PC-9 (cell line): ENCODE results near the gene TRAPPC8. TPM values are rescaled to one million over a fixed set of nuclear protein-coding genes. Genes with fewer than 3 reads are reported as not detected.
"Not testable (repeated sequence)": the region's sequence is repeated elsewhere in the genome, so short reads cannot be mapped to it uniquely, and the experiment has no call there.

Experiments
- BruUV-seq: library from RNA; stranded (reverse); fragments of 400-500 nt; replicated peaks from 2 replicates; lab custom pipeline; 2021; lab: Mats Ljungman, UMichigan
- CTCF ChIA-PET: fragments of 300-600 bp; sonication (Branson Sonifier 250); formaldehyde crosslinking; loops from one replicate; lab custom pipeline; 2022; ENCODE audit warnings: antibody characterized with exemption; lab: Charles Lee
- POLR2A ChIA-PET: fragments of 300-600 bp; sonication (Branson Sonifier 250); formaldehyde crosslinking; loops from one replicate; lab custom pipeline; 2022; ENCODE audit warnings: antibody characterized with exemption; ENCODE audit not compliant: unreplicated experiment; lab: Charles Lee
- DNase-seq, 2 experiments: peaks; one replicate each; pipeline versions ENCODE4 v3.0.0 to v3.0.0-alpha.2; 2015 to 2022; ENCODE audit warnings: mixed read lengths in 1 of 2
- H2AFZ ChIP-seq: fragments of 200-600 bp; sonication (generic); 2 replicates; pipeline ENCODE4 v1.8.1; 2017; ENCODE audit warnings: antibody characterized with exemption
- H3F3A ChIP-seq: fragments of 200-600 bp; sonication (generic); 2 replicates; pipeline ENCODE4 v1.8.1; 2017; ENCODE audit warnings: antibody characterized with exemption, mild to moderate bottlenecking, low read depth; ENCODE audit not compliant: insufficient read depth
- H3K27ac ChIP-seq: fragments of 200-600 bp; sonication (generic); 2 replicates; pipeline ENCODE4 v1.6.1; 2016; ENCODE audit warnings: mixed run types
- H3K27me3 ChIP-seq: fragments of 200-600 bp; sonication (generic); 2 replicates; pipeline ENCODE4 v1.6.1; 2016; ENCODE audit warnings: low read depth, mixed run types; ENCODE audit not compliant: insufficient read depth
- H3K36me3 ChIP-seq: fragments of 200-600 bp; sonication (generic); 2 replicates; pipeline ENCODE4 v1.6.1; 2016; ENCODE audit warnings: low read depth, mixed run types
- H3K4me1 ChIP-seq: fragments of 200-600 bp; sonication (generic); replicated peaks from 2 replicates; pipeline ENCODE4 v1.6.1; 2016; ENCODE audit warnings: mixed run types; ENCODE audit not compliant: insufficient read depth
- H3K4me2 ChIP-seq: fragments of 200-600 bp; sonication (generic); 2 replicates; pipeline ENCODE4 v1.6.1; 2017; ENCODE audit warnings: mixed run types
- H3K4me3 ChIP-seq: fragments of 200-600 bp; sonication (generic); 2 replicates; pipeline ENCODE4 v1.6.1; 2016; ENCODE audit warnings: mixed run types
- H3K79me2 ChIP-seq: fragments of 200-600 bp; sonication (generic); 2 replicates; pipeline ENCODE4 v1.6.1; 2017; ENCODE audit warnings: low read depth, mixed run types
- H3K9me2 ChIP-seq: fragments of 200-600 bp; sonication (generic); 2 replicates; pipeline ENCODE4 v1.8.1; 2017; ENCODE audit warnings: mild to moderate bottlenecking; ENCODE audit not compliant: insufficient read depth
- H3K9me3 ChIP-seq: fragments of 200-600 bp; sonication (generic); 2 replicates; pipeline ENCODE4 v1.8.1; 2016; ENCODE audit warnings: low read depth; ENCODE audit not compliant: insufficient read depth
- H4K20me1 ChIP-seq: fragments of 200-600 bp; sonication (generic); 2 replicates; pipeline ENCODE4 v1.8.1; 2017; ENCODE audit not compliant: insufficient read depth
- CTCF ChIP-seq: fragments of 200-600 bp; sonication (generic); conservative IDR thresholded peaks from 2 replicates; pipeline ENCODE4 v1.6.1; 2017; ENCODE audit warnings: mixed run types, antibody characterized with exemption, mild to moderate bottlenecking, moderate library complexity
- EZH2 ChIP-seq: fragments of 200-600 bp; sonication (generic); IDR thresholded peaks from 2 replicates; pipeline ENCODE4 v1.8.0; 2017; ENCODE audit warnings: antibody characterized with exemption, low read depth
- intact Hi-C: fragments of 100-400 bp; cut with micrococcal nuclease; formaldehyde crosslinking; loops from one replicate; pipeline ENCODE4 v1.10.0; 2022; ENCODE audit not compliant: unreplicated experiment
- total RNA-seq: library from RNA; stranded (reverse); gene quantifications from 2 replicates; pipeline ENCODE4 v1.2.3, GENCODE V29; 2021

Gene TRAPPC8
- total RNA-seq, 1 experiment from 2014 or later, result 20.9 TPM

DNA sequence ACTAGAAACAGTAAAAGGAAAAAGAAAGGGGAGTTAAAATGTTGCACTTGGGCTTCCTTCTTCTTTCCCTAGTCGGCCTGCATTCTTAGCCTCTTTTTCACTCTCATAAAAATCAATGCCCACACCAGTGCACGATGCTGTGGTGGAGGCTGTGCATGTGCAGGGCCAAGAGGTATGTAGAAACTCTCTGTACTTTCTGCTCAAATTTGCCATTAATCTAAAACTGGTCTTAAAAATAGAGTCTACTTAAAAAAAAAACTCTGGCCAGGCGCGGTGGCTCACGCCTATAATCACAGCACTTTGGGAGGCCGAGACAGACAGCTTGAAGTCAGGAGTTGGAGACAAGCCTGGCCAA lies 11.1 kb downstream of the TRAPPC8 start:
- DNase-seq, result no peak
- no TSS peak for BruUV-seq
- no peaks in the 10 kb centered on the region for H3K36me3 ChIP-seq
- POLR2A ChIA-PET, result no interaction called here
- no peaks in the 10 kb centered on the region for H3K4me1 ChIP-seq
- H2AFZ ChIP-seq, result no peak overlapping the region
- no peaks in the 10 kb centered on the region for H3K9me2 ChIP-seq
- no peak overlapping the region for H3K27ac ChIP-seq
- H3F3A ChIP-seq, result no peaks in the 10 kb centered on the region
- no peaks in the 10 kb centered on the region for H4K20me1 ChIP-seq
- TF ChIP-seq CTCF (no peak), EZH2 (no peak)
- intact Hi-C loops, result no loop called here
- H3K4me3 ChIP-seq, result no peak overlapping the region
- CTCF ChIA-PET, result no interaction called here
- H3K79me2 ChIP-seq, result no peaks in the 10 kb centered on the region
- no peaks in the 10 kb centered on the region for H3K27me3 ChIP-seq
- H3K9me3 ChIP-seq, result no peaks in the 10 kb centered on the region
- H3K4me2 ChIP-seq, result no peak overlapping the region

DNA sequence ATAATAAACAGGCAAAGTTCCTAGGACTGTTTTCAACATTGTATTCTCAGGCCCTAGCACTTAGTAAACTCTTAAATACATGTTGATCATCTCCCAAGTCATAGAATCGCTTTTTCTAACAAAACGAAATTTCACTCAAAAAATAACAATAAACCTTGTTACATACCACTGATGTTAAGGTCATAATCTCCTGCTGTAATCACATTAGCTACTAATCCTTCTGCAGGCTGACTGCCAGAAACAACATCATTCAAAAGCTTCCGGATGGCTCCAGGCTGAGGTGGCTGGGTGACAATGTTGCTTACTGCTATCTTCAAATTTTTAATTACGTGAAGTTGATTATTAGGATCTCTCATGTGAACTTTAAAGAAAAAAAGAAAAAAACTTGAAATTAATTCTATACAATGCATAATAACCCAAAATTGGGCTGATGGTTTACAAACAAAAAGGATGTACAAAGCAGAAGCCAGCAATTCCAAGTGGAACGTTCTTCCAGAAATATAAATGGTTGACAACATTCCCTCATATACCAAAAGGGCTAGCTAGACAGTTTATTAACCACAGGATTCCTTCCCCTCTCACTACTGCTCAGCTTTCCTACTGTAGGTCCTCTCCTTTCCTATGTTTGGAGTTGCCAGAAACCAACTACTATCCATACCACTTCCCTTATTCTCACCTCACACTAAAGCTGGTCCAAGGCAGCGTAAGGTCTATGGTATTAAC lies 11.6 kb downstream of the TRAPPC8 start:
- H3K4me3 ChIP-seq, result no peak overlapping the region
- H3K9me2 ChIP-seq, result no peaks in the 10 kb centered on the region
- H3K36me3 ChIP-seq, result no peaks in the 10 kb centered on the region
- H3K4me1 ChIP-seq, result no peaks in the 10 kb centered on the region
- CTCF ChIA-PET, result no interaction called here
- POLR2A ChIA-PET, result no interaction called here
- BruUV-seq, result no TSS peak
- no peak overlapping the region for H2AFZ ChIP-seq
- H3K27me3 ChIP-seq, result no peaks in the 10 kb centered on the region
- no peaks in the 10 kb centered on the region for H4K20me1 ChIP-seq
- no peaks in the 10 kb centered on the region for H3K9me3 ChIP-seq
- TF ChIP-seq CTCF (no peak), EZH2 (no peak)
- intact Hi-C loops, result no loop called here
- DNase-seq, result no peak
- no peaks in the 10 kb centered on the region for H3F3A ChIP-seq
- H3K4me2 ChIP-seq, result no peak overlapping the region
- no peak overlapping the region for H3K27ac ChIP-seq
- H3K79me2 ChIP-seq, result no peaks in the 10 kb centered on the region

- Histone ChIP-seq H3K4me2 (no peak overlapping the region), H3K27ac (no peak overlapping the region), H2AFZ (no peak overlapping the region), H3K36me3 (no peaks in the 10 kb centered on the region), H3K79me2 (no peaks in the 10 kb centered on the region), H3K27me3 (no peaks in the 10 kb centered on the region), H3K4me3 (no peak overlapping the region), H3K9me3 (no peaks in the 10 kb centered on the region), H3K4me1 (no peaks in the 10 kb centered on the region), H3K9me2 (no peaks in the 10 kb centered on the region), H4K20me1 (no peaks in the 10 kb centered on the region), H3F3A (no peaks in the 10 kb centered on the region)
- no TSS peak for BruUV-seq
- DNase-seq, result no peak
- intact Hi-C loops, result no loop called here
- POLR2A ChIA-PET, result no interaction called here
- CTCF ChIA-PET, result no interaction called here
- no peak for TF ChIP-seq EZH2
- TF ChIP-seq CTCF, result no peak
Observed at GRCh38 chr18:31929273-31929672, 13.7 kb downstream of the TRAPPC8 start.

DNA sequence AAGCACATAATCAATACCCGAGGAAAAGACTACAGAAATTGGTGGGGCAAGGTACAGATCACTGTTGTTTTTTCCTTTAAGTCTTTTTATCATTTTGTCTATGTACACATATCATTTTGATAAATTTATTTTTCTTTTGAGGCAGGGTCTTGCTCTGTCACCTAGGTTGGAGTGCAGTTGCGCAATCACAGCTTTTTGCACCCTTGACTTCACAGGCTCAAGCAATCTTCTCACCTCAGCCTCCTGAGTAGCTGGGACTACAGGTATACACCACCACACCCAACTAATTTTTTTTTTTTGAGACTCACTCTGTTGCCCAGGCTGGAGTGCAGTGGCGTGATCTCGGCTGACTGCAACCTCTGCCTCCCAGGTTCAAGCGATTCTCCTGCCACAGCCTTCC lies 15.9 kb downstream of the TRAPPC8 start:
- POLR2A ChIA-PET, H3K27ac ChIP-seq, H3K9me2 ChIP-seq, BruUV-seq, H3K9me3 ChIP-seq, intact Hi-C loops, H3K4me3 ChIP-seq, H3K4me2 ChIP-seq, H3K4me1 ChIP-seq, H3K79me2 ChIP-seq, H4K20me1 ChIP-seq, H3K36me3 ChIP-seq, H2AFZ ChIP-seq, H3F3A ChIP-seq, DNase-seq, CTCF ChIA-PET, H3K27me3 ChIP-seq: not testable (repeated sequence)
